Kidney (tissue), 14 donors: ENCODE data around the gene DLX5. TPM values are rescaled to one million over a fixed set of nuclear protein-coding genes. Genes with fewer than 3 reads are reported as not detected.
A peak's percentile ranks its signal among the peaks of the same experiment; 100 is the strongest.

Source experiments
- DNase-seq, 5 donors: peaks; one replicate each; pipeline ENCODE4 v3.0.0-alpha.2; 2013 to 2020
- FAIRE-seq: peaks from 2 replicates; lab custom pipeline; 2012; peaks lifted over from hg19 to GRCh38; lab: Jason Lieb, UNC
- H3K27ac ChIP-seq, 2 donors: one replicate each; pipeline ENCODE4 v1.7.0; 2013; ENCODE audit warnings: low read depth in 2 of 2, low read length in 2 of 2, inconsistent platforms in 1 of 2
- H3K27me3 ChIP-seq: one replicate; pipeline ENCODE4 v1.7.1; 2013; ENCODE audit warnings: low read length, inconsistent platforms; ENCODE audit not compliant: control insufficient read depth, insufficient read depth
- H3K36me3 ChIP-seq, 3 donors: one replicate each; pipeline versions ENCODE4 v1.7.0 to v1.7.1; 2013; ENCODE audit warnings: low read length in 3 of 3, control low read depth in 1 of 3, inconsistent platforms in 1 of 3; ENCODE audit not compliant: insufficient read depth in 3 of 3, control insufficient read depth in 2 of 3
- H3K4me1 ChIP-seq, 3 donors: one replicate each; pipeline versions ENCODE4 v1.7.0 to v1.7.1; 2013; ENCODE audit warnings: low read length in 3 of 3, inconsistent platforms in 1 of 3, low read depth in 1 of 3; ENCODE audit not compliant: control insufficient read depth in 2 of 3, insufficient read depth in 2 of 3
- H3K4me3 ChIP-seq, 3 donors: one replicate each; pipeline versions ENCODE4 v1.7.0 to v1.8.1; 2013; ENCODE audit warnings: low read length in 3 of 3, control low read depth in 1 of 3, inconsistent platforms in 1 of 3
- H3K9ac ChIP-seq, 3 donors: one replicate each; pipeline versions ENCODE4 v1.7.0 to v1.7.1; 2013; ENCODE audit warnings: low read length in 3 of 3, control low read depth in 1 of 3, inconsistent platforms in 1 of 3
- H3K9me3 ChIP-seq, 3 donors: one replicate each; pipeline versions ENCODE4 v1.7.0 to v1.7.1; 2013; ENCODE audit warnings: low read length in 3 of 3, control low read depth in 1 of 3, inconsistent platforms in 1 of 3; ENCODE audit not compliant: control insufficient read depth in 2 of 3, insufficient read depth in 1 of 3
- CTCF ChIP-seq: IDR thresholded peaks from 3 replicates; pipeline ENCODE4 v1.5.1; 2012; ENCODE audit warnings: mild to moderate bottlenecking, moderate library complexity, borderline replicate concordance; ENCODE audit not compliant: insufficient read depth; ENCODE audit errors: extremely low read depth
- intact Hi-C: fragments of 100-400 bp; cut with DNase I; formaldehyde crosslinking; loops from one replicate; pipeline ENCODE4 v1.11.1; 2022
- polyA plus RNA-seq: library from polyadenylated mRNA; stranded (reverse); fragments of 350-450 nt; fragmentation: Illumina TruSeq; extraction: RNeasy Lipid Tissue Mini Kit (QIAGEN cat#74804); gene quantifications from one replicate; pipeline ENCODE4 v1.2.3, GENCODE V29; 2014; ENCODE audit warnings: low read depth, low replicate concordance; ENCODE audit not compliant: insufficient read depth
- total RNA-seq: library from RNA; stranded (reverse); fragmentation: NEBNext Ultra II Directional; extraction: Animal tissue kit (Norgen Biotek cat#: 25700); gene quantifications from one replicate; pipeline ENCODE4 v1.2.1, GENCODE V29; 2021
- donor health status: control.
- donor health status: control.
- donor health status: control.
- donor health status: control.
- donor health status: control.
- donor health status: DM: yes; HTN: yes; CAD: no.
- donor health status: Normal renal cell carcinoma (clear cell type).

The DLX5 gene
- total and polyA plus RNA-seq, 2 donors from 2014 or later = 0.82 TPM; not detected in 1

- FAIRE-seq (no peak), DNase-seq (peak in 1 of 5 donors; percentile 55)
- no peak overlapping the region for H3K9ac ChIP-seq
- H3K4me3 ChIP-seq = no peak overlapping the region
- H3K4me1 ChIP-seq = peaks cover 0 to 9% (median 4%) of the 10 kb centered on the region in 3 donors
- no peaks in the 10 kb centered on the region for H3K36me3 ChIP-seq
- TF ChIP-seq CTCF = no peak
- H3K9me3 ChIP-seq = no peaks in the 10 kb centered on the region
- H3K27ac ChIP-seq = no peak overlapping the region
- intact Hi-C loops = loop anchor here (10.0 kb wide), 2 partner anchors 946 to 1106 kb away; no protein-coding TSS in a partner anchor
- H3K27me3 ChIP-seq = peaks cover 86% of the 10 kb centered on the region
Measured at GRCh38 chr7:97020996-97021746, 3.5 kb downstream of the DLX5 start.

- H3K4me3 ChIP-seq = no peak overlapping the region
- no peak for TF ChIP-seq CTCF
- peaks cover 86% of the 10 kb centered on the region for H3K27me3 ChIP-seq
- no peaks in the 10 kb centered on the region for H3K9me3 ChIP-seq
- H3K27ac ChIP-seq = no peak overlapping the region
- H3K9ac ChIP-seq = no peak overlapping the region
- intact Hi-C loops = loop anchor here (10.0 kb wide), 2 partner anchors 946 to 1106 kb away; no protein-coding TSS in a partner anchor
- peaks cover 0 to 9% (median 4%) of the 10 kb centered on the region in 3 donors for H3K4me1 ChIP-seq
- DNase-seq (peak in 1 of 5 donors; percentile 26), FAIRE-seq (no peak)
- H3K36me3 ChIP-seq = no peaks in the 10 kb centered on the region
Measured at GRCh38 chr7:97020601-97020995, 4.0 kb downstream of the DLX5 start.

- Histone ChIP-seq H3K27ac (no peak overlapping the region), H3K36me3 (no peaks in the 10 kb centered on the region), H3K9ac (no peak overlapping the region), H3K27me3 (peaks cover 85% of the 10 kb centered on the region), H3K4me1 (peaks cover 0 to 9% (median 4%) of the 10 kb centered on the region in 3 donors), H3K4me3 (no peak overlapping the region), H3K9me3 (no peaks in the 10 kb centered on the region)
- FAIRE-seq = no peak
- DNase-seq = peak in 1 of 5 donors; percentile 7
- no peak for TF ChIP-seq CTCF
- intact Hi-C loops = loop anchor here (10.0 kb wide), 2 partner anchors 945 to 1105 kb away; no protein-coding TSS in a partner anchor
Measured at GRCh38 chr7:97019710-97020225, 4.9 kb downstream of the DLX5 start.
